Adrenal gland (tissue), 12 donors: ENCODE data around the gene OR51A4. TPM values are rescaled to one million over a fixed set of nuclear protein-coding genes. Genes with fewer than 3 reads are reported as not detected.

ENCODE experiments used
- DNase-seq, 7 donors: peaks; one replicate each; pipeline ENCODE4 v3.0.0-alpha.2; 2019 to 2020
- H3K27ac ChIP-seq, 5 donors: fragments of 200-600 bp; sonication (generic) in 4 of 5; 1 replicate in 3 of 5; 2 replicates in 2 of 5; pipeline versions ENCODE4 v1.5.1 to v1.8.0; 2016 to 2020; ENCODE audit warnings: mild to moderate bottlenecking in 1 of 5
- H3K27me3 ChIP-seq: fragments of 200-600 bp; 2 replicates; pipeline ENCODE4 v1.8.0; 2021
- H3K36me3 ChIP-seq, 2 donors: fragments of 200-600 bp; replicated peaks in 1 of 2; 1 replicate in 1 of 2; 2 replicates in 1 of 2; pipeline versions ENCODE4 v1.5.1 to v1.8.0; 2018 to 2022
- H3K4me1 ChIP-seq, 2 donors: fragments of 200-600 bp; replicated peaks in 1 of 2; 1 replicate in 1 of 2; 2 replicates in 1 of 2; pipeline versions ENCODE4 v1.5.1 to v1.8.0; 2018 to 2021
- H3K4me3 ChIP-seq, 4 donors: fragments of 200-600 bp; sonication (generic) in 3 of 4; one replicate each; pipeline ENCODE4 v1.5.1; 2016 to 2018
- H3K9me3 ChIP-seq, 3 donors: fragments of 200-600 bp; sonication (generic) in 1 of 3; replicated peaks in 1 of 3; 1 replicate in 2 of 3; 2 replicates in 1 of 3; pipeline versions ENCODE4 v1.5.1 to v1.8.0; 2016 to 2021
- CTCF ChIP-seq, 6 experiments: fragments of 450-650 bp in 4 of 6; fragments of 200-600 bp in 2 of 6; sonication (generic) in 1 of 6; IDR thresholded peaks; 1 replicate in 5 of 6; 2 replicates in 1 of 6; pipeline versions ENCODE4 v1.5.1 to v1.8.0; 2016 to 2021; ENCODE audit warnings: antibody characterized with exemption in 6 of 6, mild to moderate bottlenecking in 2 of 6, moderate library complexity in 1 of 6
- POLR2A ChIP-seq, 2 donors: fragments of 450-650 bp; IDR thresholded peaks; one replicate each; pipeline ENCODE4 v1.6.1; 2017; ENCODE audit warnings: antibody characterized with exemption in 2 of 2, mild to moderate bottlenecking in 2 of 2, moderate library complexity in 1 of 2
- WGBS, 4 donors: extraction: QIAGEN DNeasy Blood & Tissue Kit in 2 of 4; methylation state at CpG; one replicate each; pipeline versions ENCODE4 v1.1.5 to v1.1.7; 2013 to 2017; 5-methylcytosine and 5-hydroxymethylcytosine counted together
- intact Hi-C, 2 donors: fragments of 100-400 bp; cut with DNase I; formaldehyde crosslinking; loops; one replicate each; pipeline versions ENCODE4 v1.14.1 to v1.15.0; 2022 to 2023
- polyA plus RNA-seq, 3 donors: library from polyadenylated mRNA; stranded (reverse); fragments of 200-250 nt in 2 of 3; fragments of 350-450 nt in 1 of 3; fragmentation: Illumina TruSeq in 1 of 3; extraction: RNeasy Lipid Tissue Mini Kit (QIAGEN cat#74804) in 1 of 3; gene quantifications; one replicate each; pipeline ENCODE4 v1.2.3, GENCODE V29; 2013 to 2014
- total RNA-seq, 9 donors: library from RNA; depleted of rRNA in 4 of 9; stranded (reverse); fragments of >200 nt in 4 of 9; fragments of 120-200 nt in 1 of 9; fragmentation: NEBNext Ultra II Directional in 1 of 9; extraction: Animal tissue kit (Norgen Biotek cat#: 25700) in 1 of 9; gene quantifications; one replicate each; pipeline versions ENCODE4 v1.1.0 to v1.2.4, GENCODE V29; 2013 to 2023
- donor health status: healthy with polysubstance abuse.
- donor health status: Bipolar disorder and iron deficiency.
- donor health status: DM: yes; HTN: yes; CAD: no.
- donor health status: DM: no; HTN: no; CAD: no.
- donor health status: DM: no; HTN: no; CAD: no.
- donor health status: DM: yes; HTN: yes; CAD: no.

The OR51A4 gene
- total and polyA plus RNA-seq, 12 donors: not detected

DNA sequence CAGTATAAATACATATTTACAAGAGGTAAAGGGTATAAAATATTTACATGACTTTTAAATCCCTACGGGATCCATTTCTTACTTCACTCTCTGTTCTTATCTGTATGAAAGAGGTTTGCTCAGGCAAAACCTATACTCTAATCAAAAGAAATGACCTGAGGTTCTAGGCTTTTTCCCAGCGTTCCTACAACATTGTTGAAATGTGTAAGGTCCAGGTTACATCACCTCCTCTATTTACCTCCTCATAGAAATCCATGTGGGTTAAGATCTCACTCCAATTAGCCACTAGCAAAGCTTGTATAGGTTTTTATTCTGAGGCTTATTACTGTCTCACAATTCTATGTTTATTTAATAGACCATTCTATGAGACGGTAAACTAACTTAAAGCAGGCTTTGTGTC, 35.3 kb upstream of the OR51A4 start:
- intact Hi-C loops: no loop called here
- Histone ChIP-seq H3K4me3 (no peak overlapping the region), H3K4me1 (no peaks in the 10 kb centered on the region), H3K27ac (no peak overlapping the region), H3K27me3 (no peaks in the 10 kb centered on the region), H3K9me3 (no peaks in the 10 kb centered on the region), H3K36me3 (no peaks in the 10 kb centered on the region)
- WGBS, 4 donors: 74 to 86% (median 82%) methylated on average over 3 of the region's 3 CpGs
- TF ChIP-seq CTCF (IDR thresholded peaks at IDR 0.05): no peak
- no peak for TF ChIP-seq POLR2A (IDR thresholded peaks at IDR 0.05)
- DNase-seq: no peak

GRCh38 chr11:4979036-4979435, 31.6 kb upstream of the OR51A4 start:
- Histone ChIP-seq H3K36me3 (no peaks in the 10 kb centered on the region), H3K27me3 (no peaks in the 10 kb centered on the region), H3K4me3 (no peak overlapping the region), H3K27ac (no peak overlapping the region), H3K9me3 (no peaks in the 10 kb centered on the region), H3K4me1 (no peaks in the 10 kb centered on the region)
- no peak for TF ChIP-seq CTCF (IDR thresholded peaks at IDR 0.05)
- no peak for TF ChIP-seq POLR2A (IDR thresholded peaks at IDR 0.05)
- intact Hi-C loops: no loop called here
- no peak for DNase-seq
- 40 to 56% (median 51%) methylated on average over 3 of the region's 3 CpGs for WGBS, 4 donors

DNA sequence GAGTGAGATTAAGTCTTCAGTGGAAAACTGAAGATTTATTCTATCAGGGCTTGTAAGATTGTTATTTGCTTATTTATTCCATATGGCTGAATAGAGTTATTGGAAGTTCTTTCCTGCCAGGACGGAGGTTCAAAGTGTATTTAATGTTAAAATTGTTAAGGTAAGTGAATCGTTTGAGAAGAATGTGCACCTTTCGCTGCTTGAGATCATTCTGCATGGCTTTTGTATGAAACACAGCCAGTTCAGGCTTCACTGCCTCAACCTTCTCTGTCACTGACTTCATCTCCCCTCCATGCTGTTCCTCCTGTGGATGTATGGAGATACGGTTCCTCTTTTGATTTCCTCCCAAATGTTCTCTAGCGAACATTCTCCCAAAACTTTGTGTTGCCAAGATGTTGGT, 28.0 kb upstream of the OR51A4 start:
- no peak for DNase-seq
- Histone ChIP-seq H3K27me3 (no peaks in the 10 kb centered on the region), H3K9me3 (no peaks in the 10 kb centered on the region), H3K27ac (no peak overlapping the region), H3K4me3 (no peak overlapping the region), H3K4me1 (no peaks in the 10 kb centered on the region), H3K36me3 (no peaks in the 10 kb centered on the region)
- intact Hi-C loops: no loop called here
- no peak for TF ChIP-seq POLR2A (IDR thresholded peaks at IDR 0.05)
- TF ChIP-seq CTCF (IDR thresholded peaks at IDR 0.05): no peak
- WGBS, 4 donors: 72 to 85% (median 73%) methylated on average over 5 of the region's 5 CpGs

DNA sequence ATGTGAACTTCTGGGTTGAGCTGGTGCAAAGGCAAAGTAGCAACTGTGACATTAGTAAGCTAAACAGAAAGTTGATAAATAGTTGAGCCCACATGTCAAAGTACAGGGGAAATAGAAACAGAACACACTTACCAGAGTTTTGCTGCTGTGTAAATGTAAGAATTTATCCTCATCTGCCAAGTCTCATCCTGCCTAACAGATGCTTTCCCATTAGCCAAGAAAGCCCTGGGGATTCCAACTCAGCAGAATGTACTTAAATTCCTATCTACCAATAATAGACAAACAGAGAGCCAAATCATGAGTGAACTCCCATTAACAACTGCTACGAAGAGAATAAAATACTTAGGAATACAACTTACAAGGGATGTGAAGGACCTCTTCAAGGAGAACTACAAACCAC, 15.4 kb upstream of the OR51A4 start:
- Histone ChIP-seq H3K4me1 (no peaks in the 10 kb centered on the region), H3K27me3 (no peaks in the 10 kb centered on the region), H3K36me3 (no peaks in the 10 kb centered on the region), H3K4me3 (no peak overlapping the region), H3K27ac (no peak overlapping the region), H3K9me3 (no peaks in the 10 kb centered on the region)
- intact Hi-C loops: no loop called here
- TF ChIP-seq POLR2A (IDR thresholded peaks at IDR 0.05) (no peak), CTCF (IDR thresholded peaks at IDR 0.05) (no peak)
- 52 to 70% (median 61%) methylated on average over 1 of the region's 1 CpG for WGBS, 4 donors
- no peak for DNase-seq
